Activated naive CD4-positive, alpha-beta T cell treated with Interleukin-2 at 50 U/mL for 16 hours (primary cell): ENCODE results near the gene DERL2.

Experiments
- DNase-seq: peaks from one replicate; pipeline ENCODE4 v3.0.0-alpha.2; 2020

Gene DERL2

GRCh38 chr17:5500589-5501391 lies 14.8 kb upstream of the DERL2 start:
- peak; percentile 74 for DNase-seq

GRCh38 chr17:5500247-5500588 lies 14.2 kb upstream of the DERL2 start:
- DNase-seq = no peak

DNA sequence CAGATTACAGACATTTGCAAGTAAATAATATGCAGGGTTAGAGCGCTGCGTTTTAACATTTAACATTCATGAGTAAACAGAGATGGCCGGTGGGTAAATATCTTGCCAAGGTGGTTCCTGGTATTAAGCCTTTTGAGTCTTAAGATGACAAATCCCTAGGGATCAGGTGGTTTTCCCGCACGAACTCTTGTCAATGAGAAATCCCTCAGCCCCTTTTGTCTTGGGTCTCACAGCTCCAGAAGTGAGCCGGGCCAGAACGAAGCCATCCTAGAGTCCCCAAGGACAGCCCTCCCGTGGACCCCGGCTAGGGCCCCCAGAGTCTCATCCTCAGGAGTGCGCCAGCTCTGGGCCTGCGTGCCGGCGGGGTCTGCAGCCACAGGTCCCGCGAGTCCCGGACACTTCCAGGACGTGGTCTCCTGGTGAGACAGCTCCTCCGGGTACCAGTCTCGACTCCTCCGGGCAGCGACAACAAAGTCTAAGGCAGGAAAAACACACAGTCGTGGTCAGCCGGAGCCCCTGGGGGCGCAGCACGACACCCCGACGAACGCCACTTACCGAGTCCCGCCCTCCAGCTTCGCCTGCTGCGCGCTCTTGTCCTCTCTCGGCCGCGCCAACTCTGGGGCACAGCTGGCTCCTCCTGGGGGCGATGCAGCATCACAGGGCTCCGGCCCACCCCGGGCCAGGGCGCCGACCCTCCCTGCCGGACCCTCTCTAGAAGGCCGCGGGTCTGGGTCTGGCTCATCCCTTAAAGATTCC lies 13.7 kb upstream of the DERL2 start:
- DNase-seq = no peak

- DNase-seq = no peak
Observed at GRCh38 chr17:5492970-5493369, 7.0 kb upstream of the DERL2 start.

DNA sequence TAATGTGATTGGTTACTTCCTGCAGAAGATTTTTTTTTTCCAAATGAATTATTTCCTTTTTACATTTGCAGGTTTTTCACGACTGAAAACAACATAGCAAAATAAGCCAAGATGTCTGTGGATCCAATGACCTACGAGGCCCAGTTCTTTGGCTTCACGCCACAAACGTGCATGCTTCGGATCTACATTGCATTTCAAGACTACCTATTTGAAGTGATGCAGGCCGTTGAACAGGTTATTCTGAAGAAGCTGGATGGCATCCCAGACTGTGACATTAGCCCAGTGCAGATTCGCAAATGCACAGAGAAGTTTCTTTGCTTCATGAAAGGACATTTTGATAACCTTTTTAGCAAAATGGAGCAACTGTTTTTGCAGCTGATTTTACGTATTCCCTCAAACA lies 2.8 kb upstream of the DERL2 start:
- no peak for DNase-seq

GRCh38 chr17:5486206-5487124 lies 487 bp upstream of the DERL2 start, which contains the start of gene MIS12:
Gene MIS12 (plus strand): TSS chr17:5486566. CDS start chr17:5488863, 2,297 bp downstream.
- peak; percentile 97 for DNase-seq

DNA sequence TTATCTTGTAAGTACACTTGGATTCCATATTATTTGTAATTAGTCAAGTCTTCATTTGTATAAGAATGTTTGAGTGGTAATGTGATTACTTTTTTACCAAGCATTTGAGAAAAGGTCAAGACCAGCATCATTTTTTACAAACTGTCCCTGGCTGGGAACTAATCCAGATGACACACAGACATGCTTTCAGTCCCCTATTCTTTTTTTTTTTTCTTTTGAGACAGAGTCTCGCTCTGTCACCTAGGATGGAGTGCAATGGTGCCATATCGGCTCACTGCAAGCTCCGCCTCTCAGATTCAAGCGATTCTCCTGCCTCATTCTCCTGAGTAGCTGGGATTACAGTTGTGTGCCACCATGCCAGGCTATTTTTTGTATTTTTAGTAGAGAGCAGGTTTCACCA lies 4.5 kb downstream of the DERL2 start:
- no peak for DNase-seq

GRCh38 chr17:5480962-5481361 lies 5.0 kb downstream of the DERL2 start:
- no peak for DNase-seq

DNA sequence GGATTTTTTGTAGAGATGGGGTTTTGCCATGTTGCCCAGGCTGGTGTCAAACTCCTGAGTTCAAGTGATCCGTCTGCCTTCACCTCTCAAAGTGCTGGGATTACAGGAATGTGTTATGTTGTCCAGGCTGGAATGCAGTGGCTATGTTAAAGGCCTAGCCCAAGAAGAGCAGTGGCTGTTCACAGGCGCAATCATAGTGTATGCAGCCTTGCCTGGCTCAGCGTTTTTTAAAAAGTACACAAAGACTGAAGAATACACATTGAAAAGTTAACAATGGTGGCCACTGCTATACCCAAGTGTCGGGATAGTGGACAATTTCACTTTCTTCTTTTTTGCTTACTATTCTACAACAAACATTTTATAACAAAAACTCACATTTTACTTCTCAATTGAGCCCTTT lies 7.0 kb downstream of the DERL2 start:
- no peak for DNase-seq

DNA sequence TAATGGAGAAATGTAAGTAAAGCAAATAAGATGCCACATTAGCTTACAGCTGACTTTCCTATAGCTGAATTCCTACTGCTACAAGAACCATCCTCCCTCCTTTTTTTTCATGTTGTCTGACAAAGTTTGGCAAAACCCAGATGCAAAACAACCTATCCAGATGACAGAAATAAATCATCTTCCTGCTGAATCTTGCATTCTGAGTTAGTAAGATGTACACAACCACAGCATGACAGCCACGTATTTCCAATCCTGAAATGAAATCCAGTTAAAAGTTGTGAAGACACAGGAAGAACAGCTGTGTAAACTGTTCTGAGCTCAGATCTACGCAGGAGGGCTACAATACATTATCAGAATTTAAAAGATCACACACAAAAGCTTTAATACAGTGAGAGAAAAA lies 12.1 kb downstream of the DERL2 start:
- no peak for DNase-seq

DNA sequence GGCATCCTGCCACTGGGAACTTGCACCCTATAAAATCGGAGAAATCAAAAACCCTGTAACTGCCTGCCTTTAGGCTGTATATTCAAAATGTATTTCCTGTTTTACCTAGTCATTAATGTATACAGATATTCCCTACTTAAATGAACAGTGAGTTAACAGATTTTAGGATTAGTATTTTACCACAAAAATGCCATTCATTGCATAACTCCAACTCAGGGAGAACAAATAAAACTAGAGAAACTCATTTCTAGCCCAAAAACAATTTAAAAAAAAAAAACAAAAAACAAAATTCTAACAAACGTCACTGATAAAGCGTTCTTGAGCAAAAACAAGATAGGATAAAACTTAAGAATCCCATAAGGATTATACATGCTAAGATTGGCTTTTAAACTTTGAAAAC lies 13.5 kb downstream of the DERL2 start:
- no peak for DNase-seq

DNA sequence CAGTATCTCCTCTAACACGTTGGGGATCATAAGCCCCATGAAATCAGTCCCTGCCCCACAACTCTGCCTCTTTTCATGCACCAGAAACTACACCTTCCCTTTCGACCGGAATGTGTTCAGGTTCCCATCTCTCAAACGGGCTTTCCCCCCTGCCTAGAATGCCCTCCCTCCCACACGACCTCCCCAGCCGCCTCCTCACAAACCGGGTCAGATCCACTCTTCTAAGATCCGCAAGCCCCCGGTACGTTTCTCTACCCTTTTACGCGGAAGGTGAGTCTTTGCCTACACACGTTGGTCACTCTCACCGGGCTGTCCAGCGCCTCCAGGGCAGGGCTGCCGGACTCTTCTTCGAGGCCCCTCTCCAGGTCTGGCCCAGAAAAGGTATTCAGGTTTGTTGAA lies 17.9 kb downstream of the DERL2 start:
- peak; percentile 40 for DNase-seq

- no peak for DNase-seq
Observed at GRCh38 chr17:5467416-5467815, 18.6 kb downstream of the DERL2 start.

GRCh38 chr17:5466295-5466694 lies 19.7 kb downstream of the DERL2 start:
- DNase-seq = no peak

DNA sequence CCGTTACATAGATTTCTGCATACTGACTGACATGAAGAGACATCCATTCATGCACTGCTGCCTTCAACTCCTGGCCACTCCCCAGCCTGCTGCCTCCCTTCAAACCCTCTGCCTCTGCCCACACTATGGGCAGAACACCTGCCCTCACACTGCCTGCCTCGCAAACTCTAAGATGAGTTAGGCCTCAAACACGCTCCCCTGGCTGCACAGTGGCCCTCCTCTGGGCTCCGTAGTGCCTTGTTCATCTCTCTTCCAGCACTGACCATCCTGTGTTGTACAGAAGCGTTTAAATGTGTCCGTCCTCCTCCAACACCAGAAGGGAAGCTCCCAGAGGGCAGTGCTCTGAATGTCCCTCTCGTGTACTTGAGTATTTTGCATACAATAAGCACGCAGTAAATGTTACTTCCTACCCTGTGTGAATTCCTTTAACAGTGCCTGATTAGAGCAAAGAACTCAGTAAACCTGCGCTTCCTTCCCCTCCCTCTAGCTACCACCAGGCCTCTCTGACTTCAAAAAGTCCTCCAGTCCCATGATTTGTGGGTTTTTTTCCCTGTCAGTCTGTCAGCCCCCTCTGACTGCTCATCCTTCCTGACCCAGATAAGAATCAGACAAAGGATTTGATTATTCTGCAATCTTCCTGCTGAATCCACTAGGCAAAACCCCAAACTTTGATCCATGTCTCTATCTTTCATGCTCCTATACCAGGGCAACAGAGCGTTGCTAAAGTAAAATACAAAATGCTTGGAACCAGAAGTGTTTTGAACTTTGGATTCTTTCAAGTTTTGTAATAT lies 21.1 kb downstream of the DERL2 start:
- DNase-seq = no peak

- DNase-seq = no peak
Observed at GRCh38 chr17:5446786-5447185, 39.2 kb downstream of the DERL2 start.

GRCh38 chr17:5444209-5444608 lies 41.8 kb downstream of the DERL2 start:
- no peak for DNase-seq

DNA sequence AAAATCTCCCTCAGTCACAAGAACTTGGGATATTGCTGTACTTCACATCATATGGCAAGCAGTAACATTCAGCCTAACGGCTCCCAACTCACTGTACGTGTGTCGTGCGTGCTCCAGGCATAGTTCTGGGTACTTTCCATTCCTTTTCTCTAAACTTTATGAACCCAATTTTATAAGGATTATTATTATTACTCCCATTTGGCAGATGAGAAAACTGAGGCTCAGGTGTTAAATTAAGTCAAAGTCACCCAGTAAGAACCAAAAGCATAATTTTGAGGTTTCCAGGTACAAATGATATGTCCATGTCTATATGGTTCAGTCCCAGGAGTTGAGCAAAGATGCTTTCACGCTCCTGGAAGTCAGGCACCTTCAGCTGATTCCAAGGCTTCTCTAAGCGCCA lies 42.2 kb downstream of the DERL2 start:
- DNase-seq = no peak

GRCh38 chr17:5439446-5439764 lies 46.6 kb downstream of the DERL2 start:
- no peak for DNase-seq

DNA sequence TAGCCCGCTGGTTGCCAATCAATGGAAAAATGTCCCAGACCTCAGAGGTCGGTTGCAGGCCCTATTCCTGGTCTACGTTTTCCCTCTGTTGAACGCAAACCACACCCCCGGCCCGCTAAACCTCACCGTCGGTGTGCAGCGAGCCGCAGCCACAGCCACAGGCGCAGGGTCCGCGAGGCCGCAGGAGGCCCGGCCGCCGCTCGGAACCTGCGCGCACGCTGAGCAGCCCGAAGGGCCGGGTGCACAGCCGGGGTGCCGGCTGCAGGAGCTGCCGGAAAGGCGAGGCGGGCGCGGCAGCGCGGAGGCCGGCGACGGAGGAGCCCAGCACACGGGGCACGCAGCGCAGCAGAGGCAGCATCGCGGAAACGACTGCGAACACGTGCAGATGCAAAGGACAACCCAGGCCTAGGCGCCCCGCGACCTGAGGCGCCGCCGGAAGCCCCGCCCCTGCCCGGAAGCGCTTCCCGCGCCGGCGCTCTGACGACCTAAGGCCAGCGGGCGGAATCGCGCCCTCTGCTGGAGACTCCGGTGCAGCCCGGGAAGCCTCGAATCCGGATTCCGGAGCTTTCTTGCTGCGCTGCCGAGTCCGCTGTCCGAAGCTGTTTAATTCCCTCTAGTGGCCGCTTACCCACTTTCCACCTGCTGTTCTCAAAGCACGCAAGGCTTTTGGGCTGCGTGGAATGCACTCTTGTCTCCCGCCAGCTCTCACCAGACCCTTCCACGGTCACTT lies 47.1 kb downstream of the DERL2 start, which contains the start of gene C1QBP:
TSS of gene C1QBP (minus strand) at position 440 of the 730 bp plus-strand sequence. CDS start at position 358, 82 bp downstream.
- peak; percentile 92 for DNase-seq

- DNase-seq = no peak
Observed at GRCh38 chr17:5437721-5438317, 48.2 kb downstream of the DERL2 start.
